OCI-LY1 (cell line): ENCODE data around the gene MCM10.
A peak's percentile ranks its signal among the peaks of the same experiment; 100 is the strongest.

Source experiments
- H2AFZ ChIP-seq: fragments of 200-600 bp; sonication (generic), shearing (Covaris generic); 2 replicates; pipeline ENCODE4 v1.6.0; 2014; ENCODE audit warnings: antibody characterized with exemption, mild to moderate bottlenecking, low read length
- H3F3A ChIP-seq: fragments of 200-600 bp; sonication (generic), shearing (Covaris generic); 2 replicates; pipeline ENCODE4 v1.6.0; 2014; ENCODE audit warnings: mild to moderate bottlenecking, antibody characterized with exemption, low read length, moderate library complexity; ENCODE audit not compliant: insufficient read depth
- H3K27ac ChIP-seq: fragments of 200-600 bp; sonication (generic); 2 replicates; pipeline ENCODE4 v1.5.1; 2014; ENCODE audit warnings: low read length, mixed run types, mild to moderate bottlenecking, low read depth; ENCODE audit not compliant: poor library complexity, severe bottlenecking
- H3K27me3 ChIP-seq: fragments of 200-600 bp; sonication (generic); 2 replicates; pipeline ENCODE4 v1.6.0; 2014; ENCODE audit warnings: antibody characterized with exemption, mild to moderate bottlenecking, low read length, moderate library complexity; ENCODE audit not compliant: insufficient read depth
- H3K36me3 ChIP-seq: fragments of 200-600 bp; sonication (generic); 2 replicates; pipeline ENCODE4 v1.6.1; 2014; ENCODE audit warnings: mild to moderate bottlenecking, antibody characterized with exemption, low read length, moderate library complexity, mixed read lengths; ENCODE audit not compliant: insufficient read depth
- H3K4me1 ChIP-seq: fragments of 200-600 bp; sonication (generic); 2 replicates; pipeline ENCODE4 v1.5.1; 2014; ENCODE audit warnings: mild to moderate bottlenecking, low read length, moderate library complexity; ENCODE audit not compliant: insufficient read depth, severe bottlenecking
- H3K4me2 ChIP-seq: fragments of 200-600 bp; sonication (generic), shearing (Covaris generic); 2 replicates; pipeline ENCODE4 v1.6.1; 2014; ENCODE audit warnings: low read length
- H3K4me3 ChIP-seq: fragments of 200-600 bp; sonication (generic); 2 replicates; pipeline ENCODE4 v1.5.1; 2014; ENCODE audit warnings: low read length, low read depth, mild to moderate bottlenecking, mixed read lengths; ENCODE audit not compliant: poor library complexity, severe bottlenecking
- H3K79me2 ChIP-seq: fragments of 200-600 bp; shearing (Covaris generic); 2 replicates; pipeline ENCODE4 v1.6.1; 2016; ENCODE audit warnings: mixed run types, low read length, mixed read lengths; ENCODE audit not compliant: insufficient read depth
- H3K9ac ChIP-seq: fragments of 200-600 bp; sonication (generic), shearing (Covaris generic); 2 replicates; pipeline ENCODE4 v1.6.1; 2014; ENCODE audit warnings: mild to moderate bottlenecking, low read length, mixed read lengths
- H3K9me2 ChIP-seq: fragments of 200-600 bp; sonication (generic), shearing (Covaris generic); 2 replicates; pipeline ENCODE4 v1.6.1; 2014; ENCODE audit warnings: low read depth, mild to moderate bottlenecking, low read length, mixed read lengths
- H3K9me3 ChIP-seq: fragments of 200-600 bp; shearing (Covaris generic); 2 replicates; pipeline ENCODE4 v1.6.1; 2014; ENCODE audit warnings: low read length, mixed read lengths
- H4K20me1 ChIP-seq: fragments of 200-600 bp; sonication (generic), shearing (Covaris generic); 2 replicates; pipeline ENCODE4 v1.6.0; 2016; ENCODE audit warnings: mild to moderate bottlenecking, low read length; ENCODE audit not compliant: insufficient read depth
- CTCF ChIP-seq: fragments of 200-600 bp; sonication (generic), shearing (Covaris generic); IDR thresholded peaks from 2 replicates; pipeline ENCODE4 v1.5.1; 2017; ENCODE audit warnings: mild to moderate bottlenecking, antibody characterized with exemption, low read length, moderate library complexity, mixed read lengths
- EZH2 ChIP-seq: fragments of 200-600 bp; sonication (generic), shearing (Covaris generic); IDR thresholded peaks from 2 replicates; pipeline ENCODE4 v1.8.0; 2017; ENCODE audit warnings: borderline replicate concordance, mixed run types, mild to moderate bottlenecking, antibody characterized with exemption, low read length, moderate library complexity, mixed read lengths

MCM10 gene

GRCh38 chr10:13158401-13158800 is 3.0 kb upstream of the MCM10 start:
- H3K9ac ChIP-seq: no peak overlapping the region
- H2AFZ ChIP-seq: no peak overlapping the region
- H3K4me3 ChIP-seq: no peak overlapping the region
- peaks cover 9% of the 10 kb centered on the region for H3K79me2 ChIP-seq
- no peaks in the 10 kb centered on the region for H3K9me3 ChIP-seq
- no peaks in the 10 kb centered on the region for H4K20me1 ChIP-seq
- no peaks in the 10 kb centered on the region for H3F3A ChIP-seq
- H3K27me3 ChIP-seq: no peaks in the 10 kb centered on the region
- no peaks in the 10 kb centered on the region for H3K36me3 ChIP-seq
- H3K4me1 ChIP-seq: peaks cover 22% of the 10 kb centered on the region
- H3K9me2 ChIP-seq: no peaks in the 10 kb centered on the region
- H3K27ac ChIP-seq: no peak overlapping the region
- no peak overlapping the region for H3K4me2 ChIP-seq
- no peak for TF ChIP-seq CTCF
- no peak for TF ChIP-seq EZH2

DNA sequence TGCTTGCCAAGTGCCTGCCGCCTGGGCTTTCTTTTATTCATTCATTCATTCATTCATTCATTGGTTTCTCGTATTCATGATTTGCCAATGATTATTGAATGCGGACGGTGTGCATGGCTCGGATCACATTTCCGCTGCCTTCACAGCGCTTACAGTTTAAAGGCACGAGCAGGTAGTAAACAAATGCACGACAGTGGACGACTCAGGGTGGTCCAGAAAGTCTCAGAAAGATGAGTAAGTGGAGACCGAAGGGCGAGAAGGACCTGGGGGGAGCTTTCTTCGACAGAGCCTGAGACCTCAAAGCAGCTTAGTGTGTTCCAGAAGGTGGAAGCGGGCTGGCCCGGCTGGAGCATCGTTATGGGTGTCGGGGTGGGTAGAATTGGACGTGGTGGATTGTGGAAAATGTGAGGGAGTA is 506 bp downstream of the MCM10 start:
- Histone ChIP-seq H3K9ac (peak overlapping the region; percentile 73), H3K9me2 (no peaks in the 10 kb centered on the region), H3K36me3 (peaks cover 16% of the 10 kb centered on the region), H3K4me2 (peak overlapping the region; percentile 87), H3K4me3 (peak overlapping the region; percentile 84), H3K27ac (no peak overlapping the region), H3K9me3 (no peaks in the 10 kb centered on the region), H4K20me1 (no peaks in the 10 kb centered on the region), H3K79me2 (peaks cover 9% of the 10 kb centered on the region), H3F3A (no peaks in the 10 kb centered on the region), H2AFZ (no peak overlapping the region), H3K27me3 (no peaks in the 10 kb centered on the region), H3K4me1 (peaks cover 23% of the 10 kb centered on the region)
- no peak for TF ChIP-seq CTCF
- TF ChIP-seq EZH2: no peak

DNA sequence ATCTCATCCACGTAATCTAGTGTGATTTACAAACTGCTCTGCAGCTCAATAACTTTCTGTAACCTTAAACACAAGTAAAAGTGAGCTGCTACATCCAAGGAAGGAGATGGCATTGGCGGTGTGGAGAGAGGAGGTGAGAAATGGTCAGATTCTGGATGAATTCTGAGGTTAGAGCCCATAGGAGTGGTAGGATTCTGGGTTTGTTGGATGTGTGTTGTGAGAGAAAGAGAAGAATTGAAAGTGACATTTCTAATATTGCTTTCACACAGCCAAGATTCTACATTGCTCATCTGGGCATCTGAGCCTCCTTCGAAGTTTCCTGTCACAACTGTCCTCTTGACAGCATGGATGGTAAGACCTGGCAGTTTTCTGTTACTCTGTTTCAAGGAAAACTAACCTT is 2.5 kb downstream of the MCM10 start:
- peaks cover 23% of the 10 kb centered on the region for H3K4me1 ChIP-seq
- H3K79me2 ChIP-seq: peaks cover 9% of the 10 kb centered on the region
- no peak overlapping the region for H3K4me2 ChIP-seq
- no peak overlapping the region for H3K4me3 ChIP-seq
- no peaks in the 10 kb centered on the region for H3K9me3 ChIP-seq
- H3F3A ChIP-seq: no peaks in the 10 kb centered on the region
- H4K20me1 ChIP-seq: no peaks in the 10 kb centered on the region
- no peaks in the 10 kb centered on the region for H3K27me3 ChIP-seq
- no peak overlapping the region for H2AFZ ChIP-seq
- no peak overlapping the region for H3K27ac ChIP-seq
- TF ChIP-seq CTCF (no peak), EZH2 (no peak)
- no peak overlapping the region for H3K9ac ChIP-seq
- H3K9me2 ChIP-seq: no peaks in the 10 kb centered on the region
- peaks cover 16% of the 10 kb centered on the region for H3K36me3 ChIP-seq
